Adrenal gland (tissue), 5 donors: ENCODE data around the gene RBM14.

Source experiments
- POLR2A ChIP-seq, 2 donors: fragments of 450-650 bp; IDR thresholded peaks; one replicate each; pipeline ENCODE4 v1.6.1; 2017; ENCODE audit warnings: antibody characterized with exemption in 2 of 2, mild to moderate bottlenecking in 2 of 2, moderate library complexity in 1 of 2
- TF ChIP-seq, protein P1 (sequence below), 6 experiments: fragments of 450-650 bp in 4 of 6; fragments of 200-600 bp in 2 of 6; sonication (generic) in 1 of 6; IDR thresholded peaks; 1 replicate in 5 of 6; 2 replicates in 1 of 6; pipeline versions ENCODE4 v1.5.1 to v1.8.0; 2016 to 2021; ENCODE audit warnings: antibody characterized with exemption in 6 of 6, mild to moderate bottlenecking in 2 of 6, moderate library complexity in 1 of 6
- donor health status: DM: no; HTN: no; CAD: no.

DNA sequence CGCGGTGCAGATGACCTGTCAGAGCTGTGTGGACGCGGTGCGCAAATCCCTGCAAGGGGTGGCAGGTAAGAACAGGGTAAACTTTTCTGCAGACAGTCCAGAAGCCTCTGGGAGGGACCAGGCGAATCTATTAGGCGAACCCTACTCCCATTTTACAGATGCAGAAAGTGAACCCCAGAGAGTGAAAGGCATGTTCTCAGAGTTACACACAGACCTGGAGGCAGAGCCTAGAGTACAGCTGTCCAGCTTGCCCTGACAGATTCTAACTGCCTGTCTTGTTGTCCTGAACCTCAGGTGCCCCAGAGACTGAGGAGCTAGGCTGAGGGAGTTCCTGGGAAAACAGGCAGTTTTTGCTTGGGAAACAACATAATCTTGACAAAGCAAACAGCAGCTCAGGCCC is 22.8 kb upstream of the RBM14 start:
- TF ChIP-seq, protein P1, sequence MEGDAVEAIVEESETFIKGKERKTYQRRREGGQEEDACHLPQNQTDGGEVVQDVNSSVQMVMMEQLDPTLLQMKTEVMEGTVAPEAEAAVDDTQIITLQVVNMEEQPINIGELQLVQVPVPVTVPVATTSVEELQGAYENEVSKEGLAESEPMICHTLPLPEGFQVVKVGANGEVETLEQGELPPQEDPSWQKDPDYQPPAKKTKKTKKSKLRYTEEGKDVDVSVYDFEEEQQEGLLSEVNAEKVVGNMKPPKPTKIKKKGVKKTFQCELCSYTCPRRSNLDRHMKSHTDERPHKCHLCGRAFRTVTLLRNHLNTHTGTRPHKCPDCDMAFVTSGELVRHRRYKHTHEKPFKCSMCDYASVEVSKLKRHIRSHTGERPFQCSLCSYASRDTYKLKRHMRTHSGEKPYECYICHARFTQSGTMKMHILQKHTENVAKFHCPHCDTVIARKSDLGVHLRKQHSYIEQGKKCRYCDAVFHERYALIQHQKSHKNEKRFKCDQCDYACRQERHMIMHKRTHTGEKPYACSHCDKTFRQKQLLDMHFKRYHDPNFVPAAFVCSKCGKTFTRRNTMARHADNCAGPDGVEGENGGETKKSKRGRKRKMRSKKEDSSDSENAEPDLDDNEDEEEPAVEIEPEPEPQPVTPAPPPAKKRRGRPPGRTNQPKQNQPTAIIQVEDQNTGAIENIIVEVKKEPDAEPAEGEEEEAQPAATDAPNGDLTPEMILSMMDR (IDR thresholded peaks at IDR 0.05): no peak
- TF ChIP-seq POLR2A (IDR thresholded peaks at IDR 0.05): no peak
